ENCODE data around the gene AGO3.

Gene AGO3

GRCh38 chr1:36098650-36099365 is 167.9 kb downstream of the AGO3 start:
- DNase-seq = no peak

- DNase-seq = peak; percentile 26 to 51
Observed at GRCh38 chr1:36099681-36100341, 168.9 kb downstream of the AGO3 start.

GRCh38 chr1:36100376-36100775 is 169.5 kb downstream of the AGO3 start:
- no peak for DNase-seq

GRCh38 chr1:36101546-36101945 is 170.6 kb downstream of the AGO3 start:
- no peak for DNase-seq

- DNase-seq = no peak
Observed at GRCh38 chr1:36106269-36106668, 175.4 kb downstream of the AGO3 start.

GRCh38 chr1:36107394-36107793 is 176.5 kb downstream of the AGO3 start:
- DNase-seq = no peak

GRCh38 chr1:36108314-36108713 is 177.4 kb downstream of the AGO3 start:
- no peak for DNase-seq

GRCh38 chr1:36109041-36109679 is 178.3 kb downstream of the AGO3 start:
- no peak for DNase-seq

GRCh38 chr1:36111151-36111550 is 180.2 kb downstream of the AGO3 start:
- no peak for DNase-seq

GRCh38 chr1:36112823-36113222 is 181.9 kb downstream of the AGO3 start:
- DNase-seq = no peak

GRCh38 chr1:36114371-36114770 is 183.5 kb downstream of the AGO3 start:
- no peak for DNase-seq

GRCh38 chr1:36115200-36115669 is 184.3 kb downstream of the AGO3 start:
- DNase-seq = no peak

GRCh38 chr1:36115931-36116330 is 185.0 kb downstream of the AGO3 start:
- DNase-seq = no peak

GRCh38 chr1:36116901-36117300 is 186.0 kb downstream of the AGO3 start:
- DNase-seq = no peak

GRCh38 chr1:36118447-36119204 is 187.7 kb downstream of the AGO3 start:
- no peak for DNase-seq

GRCh38 chr1:36119456-36119855 is 188.6 kb downstream of the AGO3 start:
- DNase-seq = no peak
